DMS114 treated with DMSO at 0.1 percent for 48 hours (cell line): Measurements from ENCODE around the gene CEACAM4.
"Not testable (repeated sequence)": the region's sequence is repeated elsewhere in the genome, so short reads cannot be mapped to it uniquely, and the experiment has no call there.

Experiments used
- DNase-seq: peaks from one replicate; lab custom pipeline; 2025; ENCODE audit not compliant: unreplicated experiment; lab: John Stamatoyannopoulos, UW

The CEACAM4 gene

DNA sequence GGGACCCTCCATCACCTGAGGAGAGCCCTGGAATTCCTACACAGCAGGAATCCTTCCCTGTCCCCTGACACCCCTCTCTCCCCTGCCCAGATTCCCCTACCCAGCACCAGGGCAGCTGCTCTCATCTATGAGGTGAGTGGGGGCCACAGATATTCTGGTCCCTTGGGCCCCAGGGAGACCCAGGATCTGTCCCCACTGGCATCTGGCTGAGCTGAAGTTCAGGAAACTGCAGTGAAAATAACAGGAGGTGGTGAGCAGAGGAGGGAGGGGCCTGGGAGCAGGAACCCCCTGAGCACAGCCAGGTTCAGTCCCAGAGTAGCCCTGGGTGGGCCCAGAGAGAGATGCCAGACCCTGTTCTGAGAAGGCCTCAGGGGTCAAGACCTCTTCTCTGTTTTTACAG, 40.8 kb downstream of the CEACAM4 start:
- no peak for DNase-seq

DNA sequence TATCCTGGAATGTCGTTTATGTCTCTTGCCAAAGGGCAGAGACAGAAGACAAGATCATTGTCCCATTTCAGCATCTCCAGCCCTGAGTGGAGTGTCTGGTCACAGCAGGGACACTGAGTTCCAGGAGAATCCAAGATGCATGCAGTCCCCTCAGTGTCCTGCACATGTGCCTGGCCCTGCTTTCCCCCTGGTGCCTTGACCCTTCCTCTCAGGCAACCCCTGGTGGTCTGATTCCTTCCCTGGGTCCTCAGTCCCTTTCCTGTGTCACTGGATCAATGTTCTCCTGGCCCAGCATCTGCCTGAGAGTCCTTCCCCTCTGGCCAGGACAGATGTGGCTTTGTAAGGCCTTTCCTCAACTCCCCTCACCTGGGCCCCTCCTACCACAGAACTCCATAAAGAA, 41.9 kb downstream of the CEACAM4 start:
- DNase-seq, result no peak

DNA sequence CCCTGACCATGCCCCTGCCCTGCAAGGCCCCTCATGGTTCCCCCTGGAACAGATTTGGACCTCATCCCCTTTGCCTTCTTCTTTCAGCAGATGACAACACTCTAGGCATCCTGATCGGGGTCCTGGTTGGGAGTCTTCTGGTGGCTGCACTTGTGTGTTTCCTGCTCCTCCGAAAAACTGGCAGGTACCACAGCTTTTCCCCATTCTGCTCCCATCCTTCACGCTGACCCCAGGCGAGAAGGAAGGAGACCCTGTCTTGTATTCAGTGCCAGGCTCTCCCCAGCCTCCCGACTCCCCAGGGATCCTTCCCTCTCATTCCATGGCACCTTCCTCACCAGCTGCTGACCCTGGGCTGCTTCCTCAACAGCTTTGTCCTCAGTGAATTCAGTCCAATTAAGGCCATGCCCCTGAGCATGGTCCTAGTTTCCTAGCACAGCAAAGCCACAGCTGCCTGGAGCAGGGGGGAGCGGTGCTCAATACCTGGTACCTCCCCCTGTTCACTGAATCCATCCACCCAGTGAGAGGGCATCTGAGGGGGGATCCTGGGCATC, 42.5 kb downstream of the CEACAM4 start:
- DNase-seq, result no peak

DNA sequence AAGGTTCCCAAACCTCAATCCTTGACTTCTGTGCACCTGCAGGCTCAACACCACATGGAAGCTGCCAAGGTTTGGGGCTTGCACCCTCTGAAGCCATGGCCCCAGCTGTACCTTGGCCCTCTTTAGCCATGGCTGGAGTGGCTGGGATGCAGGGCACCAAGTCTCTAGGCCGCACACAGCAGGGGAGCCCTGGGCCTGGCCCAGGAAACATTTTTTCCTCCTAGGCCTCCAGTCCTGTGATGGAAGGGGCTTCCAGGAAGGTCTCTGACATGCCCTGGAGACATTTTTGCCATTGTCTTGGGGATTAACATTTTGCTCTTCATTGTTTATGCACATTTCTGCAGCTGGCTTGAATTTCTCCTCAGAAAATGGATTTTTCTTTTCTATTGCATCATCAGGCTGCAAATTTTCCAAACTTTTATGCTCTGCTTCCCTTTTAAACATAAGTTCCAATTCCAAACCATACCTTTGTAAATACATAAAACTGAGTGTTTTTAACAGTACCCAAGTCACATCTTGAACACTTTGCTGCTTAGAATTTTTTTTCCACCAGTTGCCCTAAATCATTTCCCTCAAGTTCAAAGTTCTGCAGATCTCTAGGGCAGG, 44.2 kb downstream of the CEACAM4 start:
- DNase-seq, result not testable (repeated sequence)

DNA sequence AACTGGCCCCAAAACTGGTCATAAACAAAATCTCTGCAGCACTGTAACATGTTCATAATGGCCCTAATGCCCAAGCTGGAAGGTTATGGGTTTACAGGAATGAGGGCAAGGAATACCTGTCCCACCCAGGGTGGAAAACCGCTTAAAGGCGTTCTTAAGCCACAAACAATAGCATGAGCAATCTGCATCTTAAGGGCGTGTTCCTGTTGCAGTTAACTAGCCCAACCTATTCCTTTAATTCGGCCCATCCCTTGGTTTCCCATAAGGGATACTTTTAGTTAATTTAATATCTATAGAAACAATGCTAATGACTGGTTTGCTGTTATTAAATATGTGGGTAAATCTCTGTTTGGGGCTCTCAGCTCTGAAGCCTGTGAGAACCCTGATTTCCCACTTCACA, 45.8 kb downstream of the CEACAM4 start:
- DNase-seq, result not testable (repeated sequence)

DNA sequence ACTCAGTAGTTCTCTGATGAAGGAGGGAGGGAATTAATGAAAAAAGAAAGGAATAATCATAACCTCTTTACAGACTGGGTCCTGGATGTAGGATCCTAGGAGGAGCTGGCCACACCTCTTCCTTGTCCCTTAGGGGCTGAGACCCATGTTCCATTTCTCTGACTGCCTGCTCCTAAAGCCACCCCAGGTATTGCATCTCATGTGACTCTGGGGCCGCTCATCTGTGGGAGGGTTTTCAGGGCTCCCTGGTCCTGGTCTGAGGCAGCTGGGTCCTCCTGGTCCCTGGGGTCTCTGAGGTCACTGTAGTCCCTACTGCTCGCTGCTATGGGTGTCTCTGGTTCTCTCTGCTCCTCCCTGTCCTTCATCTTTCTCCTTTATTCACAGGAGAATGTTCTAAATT, 48.0 kb downstream of the CEACAM4 start:
- no peak for DNase-seq

DNA sequence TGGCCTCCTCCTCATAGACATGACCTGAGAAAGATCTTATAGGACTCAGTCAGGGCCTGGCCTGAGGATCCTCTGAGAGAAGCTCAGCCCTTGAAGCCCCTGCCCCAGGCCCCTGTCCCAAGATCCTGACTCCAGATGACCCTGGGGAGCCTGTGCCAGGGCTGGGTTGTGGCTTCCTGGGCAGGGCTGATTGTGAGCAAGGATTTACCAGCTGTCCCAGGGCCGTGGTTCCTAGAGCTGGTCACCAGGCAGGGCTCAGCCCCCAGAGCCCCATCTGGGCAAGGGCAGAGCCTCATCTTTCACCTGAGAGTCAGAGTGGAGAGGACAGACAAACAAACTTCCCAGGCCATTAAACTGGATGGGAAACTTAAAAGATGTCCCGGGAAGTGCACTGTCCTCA, 49.0 kb downstream of the CEACAM4 start:
- no peak for DNase-seq

DNA sequence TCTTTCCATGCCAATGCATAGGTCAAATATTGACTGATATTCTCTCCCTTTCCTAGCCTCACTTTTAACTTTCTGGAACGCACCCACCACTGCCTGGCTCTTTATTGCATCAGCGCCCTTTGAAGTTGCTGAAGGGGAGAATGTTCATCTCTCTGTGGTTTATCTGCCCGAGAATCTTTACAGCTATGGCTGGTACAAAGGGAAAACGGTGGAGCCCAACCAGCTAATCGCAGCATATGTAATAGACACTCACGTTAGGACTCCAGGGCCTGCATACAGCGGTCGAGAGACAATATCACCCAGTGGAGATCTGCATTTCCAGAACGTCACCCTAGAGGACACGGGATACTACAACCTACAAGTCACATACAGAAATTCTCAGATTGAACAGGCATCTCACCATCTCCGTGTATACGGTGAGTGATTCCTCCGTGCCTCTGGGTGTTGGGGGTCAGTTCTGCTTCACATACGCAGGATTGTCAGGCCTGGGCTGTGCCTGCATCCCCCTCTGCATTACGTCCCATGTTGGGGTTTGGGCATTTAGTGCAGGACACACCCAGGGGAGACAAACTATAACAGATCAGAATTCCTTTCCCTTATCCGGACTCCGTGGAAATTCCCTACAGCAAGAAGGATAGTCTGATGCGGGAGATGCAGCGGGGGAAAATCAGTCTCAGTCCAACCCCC, 49.6 kb downstream of the CEACAM4 start:
- DNase-seq, result no peak

DNA sequence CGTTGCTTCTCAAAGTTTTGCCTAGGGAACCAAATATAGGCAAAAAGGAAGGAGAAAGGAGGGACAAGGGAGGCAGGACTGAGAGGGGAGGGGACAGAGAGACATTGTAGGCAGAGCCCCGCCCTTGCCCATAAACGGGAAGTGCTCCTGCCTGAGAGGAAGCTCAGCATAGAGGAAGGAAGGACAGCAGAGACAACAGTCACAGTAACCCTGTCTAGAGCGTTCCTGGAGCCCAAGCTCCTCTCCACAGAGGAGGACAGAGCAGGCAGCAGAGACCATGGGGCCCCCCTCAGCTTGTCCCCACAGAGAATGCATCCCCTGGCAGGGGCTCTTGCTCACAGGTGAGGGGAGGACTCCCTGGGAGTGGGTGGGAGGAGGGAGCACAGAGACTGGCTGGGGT, 50.9 kb downstream of the CEACAM4 start, which contains the start of gene CEACAM21:
Gene CEACAM21 (plus strand): TSS at position 169 of the 400 bp plus-strand sequence. CDS start 109 bp downstream, at position 278.
- no peak for DNase-seq

DNA sequence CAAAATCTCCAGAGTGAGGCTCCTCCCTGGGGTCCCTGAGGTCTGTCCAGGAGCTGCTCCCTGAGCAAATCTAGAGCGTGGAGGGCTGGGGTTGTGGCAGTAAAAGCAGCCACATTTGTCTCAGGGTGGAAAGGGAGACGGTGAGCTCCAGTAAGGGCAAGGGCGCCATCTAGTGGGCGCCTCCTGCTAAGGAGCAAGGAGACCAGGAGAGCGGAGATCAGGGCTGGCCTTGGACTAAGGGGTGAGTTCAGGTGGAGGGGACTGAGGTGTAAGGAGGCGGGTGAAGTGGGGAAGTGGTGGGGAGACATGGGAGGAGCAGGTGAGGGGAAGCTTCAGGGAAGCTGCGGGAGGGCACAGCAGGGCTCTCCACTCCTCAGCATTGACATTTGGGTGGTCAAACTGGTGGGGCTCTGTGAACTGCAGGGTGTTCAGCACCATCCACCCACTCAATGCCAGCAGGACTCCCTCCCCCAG, 56.2 kb downstream of the CEACAM4 start:
- peak; percentile 66 for DNase-seq

DNA sequence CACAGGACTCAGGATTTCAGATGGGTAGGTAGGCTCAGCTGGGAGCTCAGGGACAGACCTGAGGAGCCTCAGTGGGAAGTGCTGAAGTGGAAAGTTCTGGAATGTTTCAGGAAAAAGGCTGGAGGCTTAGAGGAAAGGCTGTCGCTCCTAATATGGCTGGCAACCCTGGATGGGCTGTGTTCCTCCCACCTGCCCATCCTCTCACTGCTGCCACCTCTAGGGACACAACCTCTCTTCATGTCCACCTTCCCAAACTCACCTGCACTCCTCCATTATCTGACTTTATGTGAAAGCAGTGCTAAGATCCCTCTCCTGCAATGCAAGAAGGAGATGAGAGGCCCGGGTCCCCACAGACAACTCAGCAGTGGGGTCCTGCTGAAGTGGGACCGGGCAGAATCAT, 56.7 kb downstream of the CEACAM4 start:
- no peak for DNase-seq

DNA sequence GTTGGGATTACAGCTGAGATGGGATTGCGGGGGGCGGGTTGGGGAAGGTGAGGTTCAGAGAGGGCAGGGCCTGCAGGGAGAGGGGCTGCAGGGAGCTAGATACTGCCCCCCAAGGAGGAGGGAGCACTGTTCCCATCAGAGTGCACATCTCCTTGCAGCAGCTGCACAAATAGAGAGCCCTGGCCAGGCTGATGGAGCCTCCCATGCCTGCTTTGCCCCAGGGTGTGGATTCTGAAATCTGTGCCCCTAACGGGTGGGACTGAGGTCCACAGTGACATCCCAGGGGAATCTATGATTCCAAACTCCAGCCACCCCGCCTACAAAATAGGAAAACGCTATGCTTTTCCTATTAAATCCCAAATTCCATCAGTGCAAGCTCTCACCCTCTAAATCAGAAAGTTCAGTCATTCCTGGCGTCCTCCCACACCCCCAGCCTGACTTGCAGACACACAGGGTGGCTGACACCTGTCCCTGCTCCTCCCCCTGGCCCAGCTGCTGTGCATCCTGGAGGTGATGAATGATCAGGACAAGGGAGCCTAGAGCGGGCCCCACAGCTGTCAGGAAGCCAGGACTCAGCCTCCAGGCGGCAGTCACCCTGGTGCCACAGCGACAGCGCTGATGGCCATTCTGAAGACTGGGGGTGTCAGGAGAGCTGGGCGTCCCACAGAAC, 57.3 kb downstream of the CEACAM4 start:
- DNase-seq, result no peak
